Epithelial cell of esophagus (primary cell): ENCODE data around the gene TNC.

Source experiments
- DNase-seq: peaks from one replicate; pipeline ENCODE4 v3.0.0; 2010; ENCODE audit warnings: low read depth
- H3K4me3 ChIP-seq: 2 replicates; pipeline ENCODE4 v1.5.1; 2011; ENCODE audit warnings: mild to moderate bottlenecking, low read length, control low read depth
- TF ChIP-seq, protein P1 (sequence below): IDR thresholded peaks from 2 replicates; pipeline ENCODE4 v1.5.1; 2011; ENCODE audit warnings: low read depth, mild to moderate bottlenecking, low read length, control low read depth, inconsistent platforms; ENCODE audit not compliant: insufficient read depth; ENCODE audit errors: missing control alignments

TNC gene

DNA sequence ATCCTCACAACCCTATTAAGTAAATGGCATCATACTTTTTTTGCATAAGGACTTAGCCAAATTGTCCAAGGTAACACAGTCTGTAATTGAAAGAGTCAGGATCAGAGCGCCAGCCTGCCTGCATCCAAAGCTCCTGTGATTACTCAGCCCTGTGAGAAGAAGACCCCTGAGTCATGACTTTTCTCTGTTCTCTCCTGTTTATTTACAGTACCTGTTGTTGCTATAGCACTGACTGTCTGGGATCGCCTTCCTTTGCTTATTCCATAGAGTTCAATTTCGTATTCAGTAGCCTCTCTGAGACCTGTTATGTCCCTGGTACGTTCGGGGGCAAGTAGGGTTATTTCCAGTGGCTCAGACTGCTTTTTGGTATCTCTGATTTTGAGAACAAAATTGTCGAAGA lies 71.8 kb downstream of the TNC start:
- DNase-seq, result no peak
- TF ChIP-seq, protein P1, sequence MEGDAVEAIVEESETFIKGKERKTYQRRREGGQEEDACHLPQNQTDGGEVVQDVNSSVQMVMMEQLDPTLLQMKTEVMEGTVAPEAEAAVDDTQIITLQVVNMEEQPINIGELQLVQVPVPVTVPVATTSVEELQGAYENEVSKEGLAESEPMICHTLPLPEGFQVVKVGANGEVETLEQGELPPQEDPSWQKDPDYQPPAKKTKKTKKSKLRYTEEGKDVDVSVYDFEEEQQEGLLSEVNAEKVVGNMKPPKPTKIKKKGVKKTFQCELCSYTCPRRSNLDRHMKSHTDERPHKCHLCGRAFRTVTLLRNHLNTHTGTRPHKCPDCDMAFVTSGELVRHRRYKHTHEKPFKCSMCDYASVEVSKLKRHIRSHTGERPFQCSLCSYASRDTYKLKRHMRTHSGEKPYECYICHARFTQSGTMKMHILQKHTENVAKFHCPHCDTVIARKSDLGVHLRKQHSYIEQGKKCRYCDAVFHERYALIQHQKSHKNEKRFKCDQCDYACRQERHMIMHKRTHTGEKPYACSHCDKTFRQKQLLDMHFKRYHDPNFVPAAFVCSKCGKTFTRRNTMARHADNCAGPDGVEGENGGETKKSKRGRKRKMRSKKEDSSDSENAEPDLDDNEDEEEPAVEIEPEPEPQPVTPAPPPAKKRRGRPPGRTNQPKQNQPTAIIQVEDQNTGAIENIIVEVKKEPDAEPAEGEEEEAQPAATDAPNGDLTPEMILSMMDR, result no peak
- no peak overlapping the region for H3K4me3 ChIP-seq

DNA sequence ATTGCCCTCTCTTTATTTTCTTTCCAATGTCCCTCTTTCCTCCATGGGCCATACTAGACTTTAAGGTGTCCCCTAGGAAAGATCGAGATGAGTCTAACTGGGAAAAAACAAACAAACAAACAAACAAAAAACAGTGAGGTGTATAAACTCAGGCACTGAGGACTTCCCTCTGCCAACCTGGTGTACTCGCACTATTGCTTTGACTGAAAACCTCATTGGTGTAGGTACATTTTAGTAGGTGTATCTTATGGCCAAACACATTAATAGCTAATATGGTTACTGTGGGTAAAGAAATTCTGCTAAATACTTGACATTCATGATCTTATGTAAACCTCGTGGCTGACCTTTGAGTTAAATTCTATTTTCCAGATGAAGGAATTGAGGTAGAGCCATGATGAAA lies 74.3 kb downstream of the TNC start:
- H3K4me3 ChIP-seq, result no peak overlapping the region
- no peak for DNase-seq
- TF ChIP-seq, protein P1, result no peak

DNA sequence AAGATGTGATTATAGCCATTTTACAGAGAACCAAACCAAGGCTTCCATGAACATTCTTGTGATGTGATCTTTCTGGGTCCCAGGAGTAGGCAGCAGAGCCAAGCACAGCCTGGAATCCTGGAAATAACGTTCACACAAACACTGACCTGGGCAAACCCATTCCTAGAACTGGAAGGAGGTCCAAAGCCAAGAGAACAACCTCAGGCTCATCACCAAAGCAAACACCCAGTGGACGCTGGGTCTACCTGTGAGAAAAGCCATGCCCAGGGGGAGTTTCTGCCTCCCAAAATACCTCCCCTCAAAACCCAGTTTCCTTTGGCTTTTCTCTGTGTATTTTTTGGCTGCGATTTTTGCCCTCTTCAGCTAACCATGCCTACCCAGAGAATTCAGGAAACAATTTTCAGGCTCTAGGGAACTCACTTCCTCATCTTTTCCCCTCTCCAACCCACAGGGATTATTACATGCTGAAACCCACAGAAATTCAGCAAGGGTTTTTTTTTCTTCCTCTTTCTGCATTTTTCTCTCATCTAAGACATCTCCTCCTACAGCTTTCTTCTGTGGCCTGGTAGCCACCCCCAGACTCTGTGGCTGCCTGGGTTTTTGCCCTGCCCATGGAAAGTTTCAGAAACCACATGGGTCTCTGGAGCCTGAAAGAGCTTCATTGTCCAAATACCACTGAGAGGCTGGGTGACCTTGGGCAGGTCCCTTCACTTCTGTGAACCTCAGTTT lies 75.0 kb downstream of the TNC start:
- no peak for DNase-seq
- H3K4me3 ChIP-seq, result no peak overlapping the region
- TF ChIP-seq, protein P1, result no peak

DNA sequence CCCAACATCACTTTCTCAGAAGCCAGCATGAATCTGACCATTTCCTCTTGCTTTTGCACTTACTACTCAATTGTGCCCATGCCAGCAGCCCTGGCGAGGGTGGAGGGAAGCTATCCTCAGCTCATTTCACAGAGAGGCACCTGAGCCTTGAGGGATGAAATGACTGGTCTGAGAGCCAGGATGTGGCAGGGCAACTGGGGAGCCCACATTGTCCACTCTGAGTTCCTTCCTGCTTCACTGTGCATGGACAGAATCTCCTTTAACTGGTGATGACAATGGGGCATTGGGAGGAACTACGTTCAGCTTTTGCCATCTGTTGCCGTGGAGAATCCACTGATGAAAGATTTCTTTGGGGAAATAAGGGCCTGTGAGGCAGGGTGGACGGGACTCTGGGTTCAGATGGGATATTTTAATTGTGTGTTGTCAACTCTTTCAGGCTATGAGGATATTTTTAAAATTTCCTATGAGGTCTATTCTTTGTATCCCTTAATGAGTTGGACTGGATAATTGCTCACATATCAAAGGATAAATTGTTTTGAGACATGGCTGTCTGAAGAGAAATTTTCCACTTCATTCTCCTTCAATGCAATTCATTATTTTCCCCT lies 78.3 kb downstream of the TNC start:
- no peak for DNase-seq
- H3K4me3 ChIP-seq, result no peak overlapping the region
- TF ChIP-seq, protein P1, result no peak

DNA sequence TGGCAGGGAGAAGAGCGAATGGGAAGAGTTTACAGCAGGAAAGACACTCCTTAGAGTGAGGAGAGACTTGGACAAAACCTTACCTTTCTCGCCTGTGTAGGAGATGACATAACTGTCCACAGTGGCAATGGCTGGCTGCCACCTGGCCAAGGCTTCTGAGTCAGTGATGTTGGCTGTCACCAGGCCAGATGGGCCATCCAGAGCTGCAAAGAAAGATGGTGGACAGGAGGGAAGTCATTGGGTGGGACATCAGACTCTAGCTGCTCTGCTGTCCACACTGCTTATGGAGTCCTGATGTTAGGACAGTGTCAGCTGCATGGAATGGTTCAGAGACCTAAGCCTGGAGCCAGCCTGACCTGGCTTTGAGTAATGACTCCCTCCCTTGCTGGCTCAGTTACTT lies 79.8 kb downstream of the TNC start:
- DNase-seq, result peak; percentile 18
- TF ChIP-seq, protein P1, result no peak
- no peak overlapping the region for H3K4me3 ChIP-seq

DNA sequence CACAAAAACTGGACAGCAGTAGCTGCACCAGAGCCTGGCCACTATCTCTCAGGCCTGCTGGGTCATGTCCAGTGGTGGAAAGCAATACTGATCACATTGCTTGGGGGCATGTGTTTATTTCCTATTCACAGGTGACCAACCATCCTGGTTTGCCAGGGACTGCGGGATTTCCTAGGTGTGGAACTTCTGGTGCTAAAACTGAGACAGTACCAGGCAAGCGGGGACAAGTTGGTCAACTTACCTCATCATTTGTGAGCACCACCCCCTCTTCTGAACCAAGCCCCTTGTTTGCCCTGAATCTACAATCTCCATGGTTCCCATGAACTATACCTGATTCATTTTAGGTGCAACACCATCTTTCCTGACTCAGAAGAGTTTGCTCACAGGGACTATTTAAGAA lies 81.3 kb downstream of the TNC start:
- peak; percentile 99 for DNase-seq
- no peak overlapping the region for H3K4me3 ChIP-seq
- TF ChIP-seq, protein P1, result no peak
